ENCODE data around the gene MGMT.

Gene MGMT

GRCh38 chr10:129602938-129603535, 136.0 kb downstream of the MGMT start:
- DNase-seq: no peak

GRCh38 chr10:129604333-129605032, 137.4 kb downstream of the MGMT start:
- DNase-seq: no peak

- no peak for DNase-seq
Observed at GRCh38 chr10:129605266-129605985, 138.4 kb downstream of the MGMT start.

GRCh38 chr10:129605986-129606518, 139.0 kb downstream of the MGMT start:
- DNase-seq: no peak

GRCh38 chr10:129607607-129608109, 140.6 kb downstream of the MGMT start:
- no peak for DNase-seq

GRCh38 chr10:129608653-129609052, 141.6 kb downstream of the MGMT start:
- no peak for DNase-seq

- no peak for DNase-seq
Observed at GRCh38 chr10:129609551-129609950, 142.5 kb downstream of the MGMT start.

GRCh38 chr10:129612481-129613109, 145.6 kb downstream of the MGMT start:
- no peak for DNase-seq

GRCh38 chr10:129613377-129613980, 146.4 kb downstream of the MGMT start:
- DNase-seq: no peak

- DNase-seq: no peak
Observed at GRCh38 chr10:129614341-129614740, 147.3 kb downstream of the MGMT start.

GRCh38 chr10:129615381-129615780, 148.3 kb downstream of the MGMT start:
- no peak for DNase-seq

- no peak for DNase-seq
Observed at GRCh38 chr10:129615921-129616525, 149.0 kb downstream of the MGMT start.

GRCh38 chr10:129617768-129618167, 150.7 kb downstream of the MGMT start:
- no peak for DNase-seq

GRCh38 chr10:129621062-129621461, 154.0 kb downstream of the MGMT start:
- DNase-seq: no peak

GRCh38 chr10:129621693-129622092, 154.7 kb downstream of the MGMT start:
- DNase-seq: no peak

- DNase-seq: no peak
Observed at GRCh38 chr10:129622291-129622690, 155.2 kb downstream of the MGMT start.

GRCh38 chr10:129622736-129623135, 155.7 kb downstream of the MGMT start:
- DNase-seq: no peak

GRCh38 chr10:129624526-129624925, 157.5 kb downstream of the MGMT start:
- DNase-seq: no peak

GRCh38 chr10:129626309-129626708, 159.3 kb downstream of the MGMT start:
- no peak for DNase-seq

GRCh38 chr10:129626796-129627435, 159.9 kb downstream of the MGMT start:
- no peak for DNase-seq

- DNase-seq: no peak
Observed at GRCh38 chr10:129627442-129627841, 160.4 kb downstream of the MGMT start.

- no peak for DNase-seq
Observed at GRCh38 chr10:129628823-129629222, 161.8 kb downstream of the MGMT start.

All from activated CD8-positive, alpha-beta memory T cell treated with anti-CD3 and anti-CD28 coated beads, Interleukin-2, amount 50 U/mL, for 48 hours (primary cell).